PC-9 (cell line): ENCODE data around the gene PDXDC1.
"Not testable (repeated sequence)": the region's sequence is repeated elsewhere in the genome, so short reads cannot be mapped to it uniquely, and the experiment has no call there.

ENCODE experiments used
- EZH2 ChIP-seq: fragments of 200-600 bp; sonication (generic); IDR thresholded peaks from 2 replicates; pipeline ENCODE4 v1.8.0; 2017; ENCODE audit warnings: antibody characterized with exemption, low read depth
- TF ChIP-seq, protein P1 (sequence below): fragments of 200-600 bp; sonication (generic); conservative IDR thresholded peaks from 2 replicates; pipeline ENCODE4 v1.6.1; 2017; ENCODE audit warnings: mixed run types, antibody characterized with exemption, mild to moderate bottlenecking, moderate library complexity

- TF ChIP-seq, protein P1, sequence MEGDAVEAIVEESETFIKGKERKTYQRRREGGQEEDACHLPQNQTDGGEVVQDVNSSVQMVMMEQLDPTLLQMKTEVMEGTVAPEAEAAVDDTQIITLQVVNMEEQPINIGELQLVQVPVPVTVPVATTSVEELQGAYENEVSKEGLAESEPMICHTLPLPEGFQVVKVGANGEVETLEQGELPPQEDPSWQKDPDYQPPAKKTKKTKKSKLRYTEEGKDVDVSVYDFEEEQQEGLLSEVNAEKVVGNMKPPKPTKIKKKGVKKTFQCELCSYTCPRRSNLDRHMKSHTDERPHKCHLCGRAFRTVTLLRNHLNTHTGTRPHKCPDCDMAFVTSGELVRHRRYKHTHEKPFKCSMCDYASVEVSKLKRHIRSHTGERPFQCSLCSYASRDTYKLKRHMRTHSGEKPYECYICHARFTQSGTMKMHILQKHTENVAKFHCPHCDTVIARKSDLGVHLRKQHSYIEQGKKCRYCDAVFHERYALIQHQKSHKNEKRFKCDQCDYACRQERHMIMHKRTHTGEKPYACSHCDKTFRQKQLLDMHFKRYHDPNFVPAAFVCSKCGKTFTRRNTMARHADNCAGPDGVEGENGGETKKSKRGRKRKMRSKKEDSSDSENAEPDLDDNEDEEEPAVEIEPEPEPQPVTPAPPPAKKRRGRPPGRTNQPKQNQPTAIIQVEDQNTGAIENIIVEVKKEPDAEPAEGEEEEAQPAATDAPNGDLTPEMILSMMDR = not testable (repeated sequence)
- not testable (repeated sequence) for TF ChIP-seq EZH2
Observed at GRCh38 chr16:14930246-14930645, 44.6 kb upstream of the PDXDC1 start.
